Measurements from ENCODE around the gene SPESP1.

GRCh38 chr15:68910341-68910740 lies 20.0 kb upstream of the SPESP1 start:
- TF ChIP-seq CTCF (IDR thresholded peaks at IDR 0.05 in 8 of 11, conservative IDR thresholded peaks at IDR 0.05 in 3 of 11) (no peak), POLR2A (IDR thresholded peaks at IDR 0.05) (no peak)
